Measurements from ENCODE around the gene NKAIN4.

NKAIN4 gene

GRCh38 chr20:63290136-63290676 is 35.9 kb upstream of the NKAIN4 start:
- ChIA-PET POLR2A (interaction anchor here (1.0 kb wide), 1 partner anchor 18 kb away, joined by 5 read pairs; the partner anchor contains the start of gene ARFGAP1), CTCF (interaction anchor here (0.7 to 10.3 kb wide), 7 partner anchors 8 to 72 kb away, joined by 3 to 92 read pairs (median 8); partner anchors contain the start of gene ARFGAP1)
- no peak overlapping the region for H3K4me3 ChIP-seq (ENCODE audit: low read depth, low read length)
- DNase-seq (ENCODE audit: low read depth, low spot score): no peak
- TF ChIP-seq CTCF (IDR thresholded peaks at IDR 0.05; ENCODE audit: insufficient read depth, low read length, missing control alignments): no peak

- H3K4me3 ChIP-seq (ENCODE audit: low read depth, low read length): no peak overlapping the region
- DNase-seq (ENCODE audit: low read depth, low spot score): no peak
- TF ChIP-seq CTCF (IDR thresholded peaks at IDR 0.05; ENCODE audit: insufficient read depth, low read length, missing control alignments): no peak
- POLR2A ChIA-PET: no interaction called here
- CTCF ChIA-PET: interaction anchor here (2.7 to 10.3 kb wide), 3 partner anchors 8 to 65 kb away, joined by 9 to 92 read pairs (median 30); no protein-coding TSS in a partner anchor
Observed at GRCh38 chr20:63289311-63290135, 35.3 kb upstream of the NKAIN4 start.

GRCh38 chr20:63288581-63289251 is 34.5 kb upstream of the NKAIN4 start:
- no peak overlapping the region for H3K4me3 ChIP-seq (ENCODE audit: low read depth, low read length)
- no peak for DNase-seq (ENCODE audit: low read depth, low spot score)
- CTCF ChIA-PET: interaction anchor here (0.8 to 10.3 kb wide), 3 partner anchors 10 to 65 kb away, joined by 3 to 92 read pairs (median 9); no protein-coding TSS in a partner anchor
- POLR2A ChIA-PET: interaction anchor here (0.7 kb wide), 1 partner anchor 16 kb away, joined by 3 read pairs; the partner anchor contains the start of gene ARFGAP1
- no peak for TF ChIP-seq CTCF (IDR thresholded peaks at IDR 0.05; ENCODE audit: insufficient read depth, low read length, missing control alignments)

- ChIA-PET POLR2A (interaction anchor here (0.7 to 1.4 kb wide), 2 partner anchors 15 to 16 kb away, joined by 3 to 4 read pairs; partner anchors contain the start of gene ARFGAP1), CTCF (interaction anchor here (0.8 to 10.3 kb wide), 4 partner anchors 9 to 64 kb away, joined by 3 to 92 read pairs (median 6); no protein-coding TSS in a partner anchor)
- no peak for TF ChIP-seq CTCF (IDR thresholded peaks at IDR 0.05; ENCODE audit: insufficient read depth, low read length, missing control alignments)
- DNase-seq (ENCODE audit: low read depth, low spot score): no peak
- no peak overlapping the region for H3K4me3 ChIP-seq (ENCODE audit: low read depth, low read length)
Observed at GRCh38 chr20:63287697-63288580, 33.7 kb upstream of the NKAIN4 start.

- CTCF ChIA-PET: interaction anchor here (1.0 to 10.3 kb wide), 3 partner anchors 10 to 63 kb away, joined by 4 to 92 read pairs (median 8); no protein-coding TSS in a partner anchor
- H3K4me3 ChIP-seq (ENCODE audit: low read depth, low read length): no peak overlapping the region
- no peak for TF ChIP-seq CTCF (IDR thresholded peaks at IDR 0.05; ENCODE audit: insufficient read depth, low read length, missing control alignments)
- POLR2A ChIA-PET: interaction anchor here (0.6 to 1.4 kb wide), 3 partner anchors 10 to 15 kb away, joined by 3 to 5 read pairs (median 4); partner anchors contain the start of gene ARFGAP1
- no peak for DNase-seq (ENCODE audit: low read depth, low spot score)
Observed at GRCh38 chr20:63286781-63287696, 32.8 kb upstream of the NKAIN4 start.

All from AG04449 (cell line).